PC-9 (cell line): Measurements from ENCODE around the gene RPL10A. TPM values are rescaled to one million over a fixed set of nuclear protein-coding genes. Genes with fewer than 3 reads are reported as not detected.
"Not testable (repeated sequence)": the region's sequence is repeated elsewhere in the genome, so short reads cannot be mapped to it uniquely, and the experiment has no call there.

Experiments
- BruUV-seq: library from RNA; stranded (reverse); fragments of 400-500 nt; replicated peaks from 2 replicates; lab custom pipeline; 2021; lab: Mats Ljungman, UMichigan
- CTCF ChIA-PET: fragments of 300-600 bp; sonication (Branson Sonifier 250); formaldehyde crosslinking; loops from one replicate; lab custom pipeline; 2022; ENCODE audit warnings: antibody characterized with exemption; lab: Charles Lee
- POLR2A ChIA-PET: fragments of 300-600 bp; sonication (Branson Sonifier 250); formaldehyde crosslinking; loops from one replicate; lab custom pipeline; 2022; ENCODE audit warnings: antibody characterized with exemption; ENCODE audit not compliant: unreplicated experiment; lab: Charles Lee
- DNase-seq, 2 experiments: peaks; one replicate each; pipeline versions ENCODE4 v3.0.0 to v3.0.0-alpha.2; 2015 to 2022; ENCODE audit warnings: mixed read lengths in 1 of 2
- H2AFZ ChIP-seq: fragments of 200-600 bp; sonication (generic); 2 replicates; pipeline ENCODE4 v1.8.1; 2017; ENCODE audit warnings: antibody characterized with exemption
- H3F3A ChIP-seq: fragments of 200-600 bp; sonication (generic); 2 replicates; pipeline ENCODE4 v1.8.1; 2017; ENCODE audit warnings: antibody characterized with exemption, mild to moderate bottlenecking, low read depth; ENCODE audit not compliant: insufficient read depth
- H3K27ac ChIP-seq: fragments of 200-600 bp; sonication (generic); 2 replicates; pipeline ENCODE4 v1.6.1; 2016; ENCODE audit warnings: mixed run types
- H3K27me3 ChIP-seq: fragments of 200-600 bp; sonication (generic); 2 replicates; pipeline ENCODE4 v1.6.1; 2016; ENCODE audit warnings: low read depth, mixed run types; ENCODE audit not compliant: insufficient read depth
- H3K36me3 ChIP-seq: fragments of 200-600 bp; sonication (generic); 2 replicates; pipeline ENCODE4 v1.6.1; 2016; ENCODE audit warnings: low read depth, mixed run types
- H3K4me1 ChIP-seq: fragments of 200-600 bp; sonication (generic); replicated peaks from 2 replicates; pipeline ENCODE4 v1.6.1; 2016; ENCODE audit warnings: mixed run types; ENCODE audit not compliant: insufficient read depth
- H3K4me2 ChIP-seq: fragments of 200-600 bp; sonication (generic); 2 replicates; pipeline ENCODE4 v1.6.1; 2017; ENCODE audit warnings: mixed run types
- H3K4me3 ChIP-seq: fragments of 200-600 bp; sonication (generic); 2 replicates; pipeline ENCODE4 v1.6.1; 2016; ENCODE audit warnings: mixed run types
- H3K79me2 ChIP-seq: fragments of 200-600 bp; sonication (generic); 2 replicates; pipeline ENCODE4 v1.6.1; 2017; ENCODE audit warnings: low read depth, mixed run types
- H3K9me2 ChIP-seq: fragments of 200-600 bp; sonication (generic); 2 replicates; pipeline ENCODE4 v1.8.1; 2017; ENCODE audit warnings: mild to moderate bottlenecking; ENCODE audit not compliant: insufficient read depth
- H3K9me3 ChIP-seq: fragments of 200-600 bp; sonication (generic); 2 replicates; pipeline ENCODE4 v1.8.1; 2016; ENCODE audit warnings: low read depth; ENCODE audit not compliant: insufficient read depth
- H4K20me1 ChIP-seq: fragments of 200-600 bp; sonication (generic); 2 replicates; pipeline ENCODE4 v1.8.1; 2017; ENCODE audit not compliant: insufficient read depth
- EZH2 ChIP-seq: fragments of 200-600 bp; sonication (generic); IDR thresholded peaks from 2 replicates; pipeline ENCODE4 v1.8.0; 2017; ENCODE audit warnings: antibody characterized with exemption, low read depth
- intact Hi-C: fragments of 100-400 bp; cut with micrococcal nuclease; formaldehyde crosslinking; loops from one replicate; pipeline ENCODE4 v1.10.0; 2022; ENCODE audit not compliant: unreplicated experiment
- total RNA-seq: library from RNA; stranded (reverse); gene quantifications from 2 replicates; pipeline ENCODE4 v1.2.3, GENCODE V29; 2021
- TF ChIP-seq, protein P1 (sequence below): fragments of 200-600 bp; sonication (generic); conservative IDR thresholded peaks from 2 replicates; pipeline ENCODE4 v1.6.1; 2017; ENCODE audit warnings: mixed run types, antibody characterized with exemption, mild to moderate bottlenecking, moderate library complexity

Gene RPL10A
- total RNA-seq, 1 experiment from 2014 or later: 1,335 TPM

DNA sequence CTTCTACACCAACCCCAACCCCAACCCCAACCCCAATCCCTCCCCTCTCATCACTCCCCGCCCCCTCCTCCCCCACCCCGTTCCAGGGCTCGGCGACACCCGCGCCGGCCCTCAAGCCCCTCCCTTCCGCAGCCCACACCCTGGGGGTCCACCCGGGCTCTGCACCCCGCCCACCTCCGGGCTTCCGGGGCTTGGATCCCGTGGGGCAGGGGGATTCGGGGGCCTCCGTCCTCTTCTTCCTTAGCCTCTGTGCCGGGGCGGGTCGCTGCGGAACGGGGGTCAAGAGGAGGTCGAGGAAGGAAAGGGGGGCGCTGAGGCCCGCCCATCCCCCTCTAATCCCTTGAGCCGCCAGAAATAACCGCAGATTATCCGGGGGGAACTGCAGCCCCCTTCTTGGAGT, 43.8 kb downstream of the RPL10A start:
- H3K4me3 ChIP-seq: no peak overlapping the region
- no peak for DNase-seq
- H3K9me3 ChIP-seq: no peaks in the 10 kb centered on the region
- no peaks in the 10 kb centered on the region for H3K79me2 ChIP-seq
- H3K27me3 ChIP-seq: no peaks in the 10 kb centered on the region
- H3K4me2 ChIP-seq: no peak overlapping the region
- H3K9me2 ChIP-seq: no peaks in the 10 kb centered on the region
- H3K36me3 ChIP-seq: no peaks in the 10 kb centered on the region
- POLR2A ChIA-PET: no interaction called here
- TF ChIP-seq, protein P1, sequence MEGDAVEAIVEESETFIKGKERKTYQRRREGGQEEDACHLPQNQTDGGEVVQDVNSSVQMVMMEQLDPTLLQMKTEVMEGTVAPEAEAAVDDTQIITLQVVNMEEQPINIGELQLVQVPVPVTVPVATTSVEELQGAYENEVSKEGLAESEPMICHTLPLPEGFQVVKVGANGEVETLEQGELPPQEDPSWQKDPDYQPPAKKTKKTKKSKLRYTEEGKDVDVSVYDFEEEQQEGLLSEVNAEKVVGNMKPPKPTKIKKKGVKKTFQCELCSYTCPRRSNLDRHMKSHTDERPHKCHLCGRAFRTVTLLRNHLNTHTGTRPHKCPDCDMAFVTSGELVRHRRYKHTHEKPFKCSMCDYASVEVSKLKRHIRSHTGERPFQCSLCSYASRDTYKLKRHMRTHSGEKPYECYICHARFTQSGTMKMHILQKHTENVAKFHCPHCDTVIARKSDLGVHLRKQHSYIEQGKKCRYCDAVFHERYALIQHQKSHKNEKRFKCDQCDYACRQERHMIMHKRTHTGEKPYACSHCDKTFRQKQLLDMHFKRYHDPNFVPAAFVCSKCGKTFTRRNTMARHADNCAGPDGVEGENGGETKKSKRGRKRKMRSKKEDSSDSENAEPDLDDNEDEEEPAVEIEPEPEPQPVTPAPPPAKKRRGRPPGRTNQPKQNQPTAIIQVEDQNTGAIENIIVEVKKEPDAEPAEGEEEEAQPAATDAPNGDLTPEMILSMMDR: no peak
- no peak for TF ChIP-seq EZH2
- H3K4me1 ChIP-seq: no peaks in the 10 kb centered on the region
- no TSS peak for BruUV-seq
- H3F3A ChIP-seq: no peaks in the 10 kb centered on the region; the same call in 1 of the 2 replicates
- intact Hi-C loops: no loop called here
- H4K20me1 ChIP-seq: no peaks in the 10 kb centered on the region
- H3K27ac ChIP-seq: no peak overlapping the region
- CTCF ChIA-PET: no interaction called here
- no peak overlapping the region for H2AFZ ChIP-seq

DNA sequence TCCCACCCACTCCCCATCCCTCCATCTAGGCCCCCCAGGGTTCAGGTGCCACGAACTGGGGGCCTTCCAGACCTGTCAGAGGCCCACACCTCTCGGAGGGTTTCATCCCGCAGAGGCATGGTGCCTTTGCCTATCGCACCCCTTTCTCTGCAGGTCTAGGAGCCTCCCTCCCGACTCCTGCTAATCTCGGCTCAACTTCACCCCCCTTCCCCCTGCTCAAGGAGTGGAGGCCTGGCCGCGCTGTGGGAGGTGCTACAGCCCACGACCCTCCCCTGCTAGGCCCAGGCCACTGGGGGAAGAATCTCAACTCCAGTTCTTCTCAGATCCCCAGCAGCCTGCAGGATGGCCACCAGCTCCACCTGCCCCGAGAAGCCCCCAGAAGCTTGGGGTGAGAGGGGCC, 44.5 kb downstream of the RPL10A start, which contains the start of gene TULP1:
Gene TULP1 (minus strand): TSS at position 157 of the 400 bp plus-strand sequence. CDS start 38 bp downstream, at position 119.
- H4K20me1 ChIP-seq: no peaks in the 10 kb centered on the region
- no peak within 1 kb of the TSS for H2AFZ ChIP-seq
- CTCF ChIA-PET: no interaction called here
- no TSS peak for BruUV-seq
- no peaks in the 10 kb centered on the region for H3K4me1 ChIP-seq
- H3K27ac ChIP-seq: no peak within 1 kb of the TSS
- H3K9me2 ChIP-seq: no peaks in the 10 kb centered on the region
- no peak within 1 kb of the TSS for H3K4me3 ChIP-seq
- TF ChIP-seq, protein P1: no peak
- no peak for TF ChIP-seq EZH2
- H3K27me3 ChIP-seq: no peaks in the 10 kb centered on the region
- DNase-seq: no peak
- intact Hi-C loops: no loop called here
- POLR2A ChIA-PET: no interaction called here
- no peaks in the 10 kb centered on the region for H3K9me3 ChIP-seq
- H3K79me2 ChIP-seq: no peaks in the 10 kb centered on the region
- no peaks in the 10 kb centered on the region for H3K36me3 ChIP-seq
- no peaks in the 10 kb centered on the region; the same call in 1 of the 2 replicates for H3F3A ChIP-seq
- H3K4me2 ChIP-seq: no peak within 1 kb of the TSS

DNA sequence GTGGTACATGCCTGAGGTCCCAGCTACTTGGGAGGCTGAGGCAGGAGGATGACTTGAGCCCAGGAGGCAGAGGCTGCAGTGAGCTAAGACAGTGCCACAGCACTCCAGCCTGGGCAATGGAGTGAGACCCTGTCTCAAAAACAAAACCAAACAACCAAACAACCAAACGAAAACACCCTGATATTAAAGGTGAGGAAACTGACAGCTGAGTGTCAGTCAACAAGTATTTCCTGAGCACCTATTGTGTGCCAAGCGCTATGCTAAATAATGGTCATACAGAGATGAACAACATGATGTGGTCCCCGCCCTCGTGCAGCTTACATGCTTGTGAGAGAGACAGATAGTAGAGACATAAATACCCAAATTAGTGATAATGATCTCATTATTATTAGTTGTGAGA, 46.4 kb downstream of the RPL10A start:
- Histone ChIP-seq H4K20me1 (no peaks in the 10 kb centered on the region), H3K9me3 (no peaks in the 10 kb centered on the region), H3K36me3 (no peaks in the 10 kb centered on the region), H3K4me3 (no peak overlapping the region), H3K9me2 (no peaks in the 10 kb centered on the region), H2AFZ (no peak overlapping the region), H3K4me2 (no peak overlapping the region), H3F3A (no peaks in the 10 kb centered on the region; the same call in 1 of the 2 replicates), H3K27ac (no peak overlapping the region), H3K79me2 (no peaks in the 10 kb centered on the region), H3K27me3 (no peaks in the 10 kb centered on the region), H3K4me1 (0 out of 2 replicates have a peak, but pooled peaks cover 5% of the 10 kb centered on the region)
- TF ChIP-seq, protein P1: no peak
- no peak for TF ChIP-seq EZH2
- CTCF ChIA-PET: no interaction called here
- intact Hi-C loops: no loop called here
- no TSS peak for BruUV-seq
- POLR2A ChIA-PET: interaction anchor here (0.6 kb wide), 1 partner anchor 42 kb away, joined by 4 read pairs; no protein-coding TSS in a partner anchor
- DNase-seq: no peak

DNA sequence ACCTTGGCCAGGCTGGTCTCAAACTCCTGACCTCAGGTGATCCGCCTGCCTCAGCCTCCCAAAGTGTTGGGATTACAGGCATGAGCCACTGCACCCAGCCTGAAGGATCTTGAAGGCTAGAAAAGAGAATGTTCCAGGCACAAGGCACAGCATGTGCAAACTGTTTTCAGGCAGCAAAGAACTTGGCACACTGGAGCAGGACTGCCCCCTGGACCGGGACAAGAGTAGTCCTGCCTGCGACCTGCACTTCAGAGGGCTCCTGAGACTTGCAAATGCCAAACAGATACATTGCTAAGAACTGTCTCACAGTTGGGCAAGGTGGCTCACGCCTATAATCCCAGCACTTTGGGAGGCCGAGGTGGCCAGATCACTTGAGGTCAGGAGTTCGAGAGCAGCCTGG, 47.7 kb downstream of the RPL10A start:
- H3K27me3 ChIP-seq, CTCF ChIA-PET, POLR2A ChIA-PET, H2AFZ ChIP-seq, H3K9me3 ChIP-seq, BruUV-seq, H3K36me3 ChIP-seq, intact Hi-C loops, H3F3A ChIP-seq, H3K79me2 ChIP-seq, H3K4me1 ChIP-seq, H3K4me2 ChIP-seq, H3K9me2 ChIP-seq, H4K20me1 ChIP-seq, H3K27ac ChIP-seq, DNase-seq, H3K4me3 ChIP-seq: not testable (repeated sequence)
